GM23248 (cell line): Measurements from ENCODE around the gene SYT3.

ENCODE experiments used
- EZH2 ChIP-seq: fragments of 200-600 bp; sonication (generic); IDR thresholded peaks from 2 replicates; pipeline ENCODE4 v1.6.1; 2018; ENCODE audit warnings: antibody characterized with exemption, mild to moderate bottlenecking; ENCODE audit not compliant: insufficient read depth, poor library complexity, severe bottlenecking
- EZH2phosphoT487 ChIP-seq: fragments of 200-600 bp; sonication (generic); IDR thresholded peaks from 2 replicates; pipeline ENCODE4 v1.6.1; 2018; ENCODE audit warnings: antibody characterized with exemption, moderate library complexity, mild to moderate bottlenecking, low read depth; ENCODE audit not compliant: insufficient read depth

- TF ChIP-seq EZH2: no peak
- no peak for TF ChIP-seq EZH2phosphoT487
Measured at GRCh38 chr19:50644315-50644915, 4.7 kb upstream of the SYT3 start.
